ENCODE data around the gene TNS3.

The TNS3 gene

GRCh38 chr7:47428052-47428767, 153.7 kb downstream of the TNS3 start:
- DNase-seq (ENCODE audit: low spot score): no peak

DNA sequence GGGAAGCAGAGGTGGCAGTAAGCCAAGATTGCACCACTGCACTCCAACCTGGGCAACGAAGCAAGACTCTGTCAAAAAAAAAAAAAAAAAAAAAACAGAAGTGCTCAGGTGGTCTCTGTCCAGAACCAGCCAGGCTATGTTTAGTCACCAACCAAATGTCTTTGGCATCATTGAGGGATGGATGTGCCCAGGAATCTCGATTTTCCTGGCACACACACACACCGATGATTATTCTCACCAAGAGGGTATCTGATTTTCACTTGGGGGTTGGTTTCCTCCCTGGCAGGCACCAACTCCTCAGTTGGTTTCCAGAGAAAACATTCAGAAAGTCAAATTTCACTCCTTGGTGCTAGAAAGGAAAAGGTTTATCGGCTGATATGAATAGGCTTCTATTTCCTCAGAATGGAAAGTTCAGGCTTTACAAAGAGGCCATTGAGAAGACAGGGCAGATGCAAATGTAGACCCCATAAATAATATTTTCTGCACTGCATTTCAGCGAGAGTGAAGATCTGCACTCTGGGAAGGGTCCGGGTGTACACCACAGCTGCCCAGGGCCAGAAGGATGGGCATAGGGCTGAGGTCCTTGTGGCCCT, 154.8 kb downstream of the TNS3 start:
- no peak for DNase-seq (ENCODE audit: low spot score)

- no peak for DNase-seq (ENCODE audit: low spot score)
These were observed 157.4 kb downstream of the TNS3 start for GRCh38 chr7:47424523-47424922.

DNA sequence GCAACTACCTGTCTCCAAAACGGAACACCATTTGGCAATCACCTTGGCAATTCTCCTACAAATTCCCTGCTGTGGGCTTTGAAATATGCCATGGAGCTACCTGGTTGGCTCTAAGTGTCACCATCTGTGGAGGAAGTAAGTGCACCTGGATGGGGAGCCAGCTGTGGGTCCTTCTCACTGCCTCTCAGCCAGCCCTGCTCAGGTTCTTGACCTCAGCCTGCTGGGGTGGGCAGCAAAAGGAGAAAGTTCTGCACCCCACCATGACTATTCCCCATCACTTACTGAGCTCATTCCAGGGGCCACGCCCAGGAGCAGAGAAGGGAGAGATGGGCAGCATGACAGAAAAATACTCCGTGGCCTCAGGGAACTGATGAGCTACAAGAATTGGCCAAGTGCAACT, 158.7 kb downstream of the TNS3 start:
- no peak for DNase-seq (ENCODE audit: low spot score)

GRCh38 chr7:47422611-47423010, 159.3 kb downstream of the TNS3 start:
- DNase-seq (ENCODE audit: low spot score): no peak

GRCh38 chr7:47421456-47421855, 160.5 kb downstream of the TNS3 start:
- DNase-seq (ENCODE audit: low spot score): no peak

GRCh38 chr7:47420122-47420780, 161.7 kb downstream of the TNS3 start:
- no peak for DNase-seq (ENCODE audit: low spot score)

DNA sequence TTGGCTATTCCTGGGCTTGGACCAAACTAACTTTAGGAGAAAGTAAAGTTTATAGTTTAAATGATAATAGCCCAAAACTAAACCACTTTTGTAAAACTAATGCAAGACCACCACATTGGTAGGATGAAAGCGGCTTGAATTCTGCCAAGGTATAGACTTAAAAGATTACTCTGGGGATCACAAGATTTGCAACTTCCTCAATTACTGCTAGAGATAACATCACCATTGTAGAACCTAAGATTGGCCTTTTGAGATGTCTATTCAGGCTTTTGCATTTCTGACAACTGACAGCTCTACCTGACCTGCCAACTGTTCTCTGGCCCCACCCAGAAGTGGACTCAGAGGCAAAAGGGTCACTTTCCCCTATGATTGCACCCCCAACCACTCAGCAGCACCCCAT, 162.4 kb downstream of the TNS3 start:
- no peak for DNase-seq (ENCODE audit: low spot score)

GRCh38 chr7:47418601-47419309, 163.2 kb downstream of the TNS3 start:
- peak; percentile 36 for DNase-seq (ENCODE audit: low spot score)

DNA sequence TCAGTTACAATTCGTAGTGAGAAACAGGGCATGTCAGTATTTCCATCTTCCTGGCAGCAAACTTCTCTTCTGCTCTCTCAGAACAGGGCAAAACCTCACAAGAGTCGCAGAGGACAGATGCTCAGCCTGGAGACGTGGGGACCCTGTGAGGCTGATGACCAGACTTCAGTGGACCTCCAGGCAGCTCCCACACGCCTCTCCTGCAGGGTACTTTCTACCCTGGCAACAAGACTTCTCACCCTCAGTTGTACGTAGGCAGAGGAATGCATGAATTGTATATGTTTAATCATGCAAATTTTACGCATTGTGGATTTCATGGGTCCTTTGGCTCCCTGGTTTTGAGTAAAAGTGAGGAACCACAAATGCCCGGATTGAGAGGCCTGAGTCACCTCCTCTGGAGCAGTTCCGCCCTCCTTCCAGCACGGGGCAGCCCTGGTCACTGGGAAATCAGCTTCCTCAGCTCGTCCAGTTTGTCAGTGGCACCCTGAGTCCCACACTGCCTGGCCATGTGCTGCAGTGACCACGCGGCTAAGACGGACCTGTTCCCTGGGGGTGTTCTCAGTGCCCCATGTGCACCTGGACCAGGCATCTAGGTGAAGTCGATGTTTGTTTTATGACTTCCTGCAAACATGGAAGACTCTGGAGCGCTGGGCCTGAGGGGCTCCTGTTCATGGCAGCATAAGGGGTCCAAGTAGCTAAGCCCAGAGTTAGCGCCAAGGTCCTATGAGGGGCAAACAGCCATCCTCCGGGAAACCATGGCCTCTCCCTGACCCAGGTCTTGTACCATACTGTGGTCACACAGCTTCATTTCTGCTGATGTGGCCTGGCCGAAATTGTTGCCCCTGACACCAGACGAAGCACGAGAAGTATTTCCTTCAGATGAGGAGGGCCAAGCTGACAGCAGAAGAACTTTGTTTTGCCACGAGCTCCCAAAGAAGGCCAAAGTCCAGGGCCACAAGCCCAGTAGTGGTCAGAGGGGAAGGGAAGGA, 165.1 kb downstream of the TNS3 start:
- DNase-seq (ENCODE audit: low spot score): no peak

GRCh38 chr7:47415318-47416212, 166.3 kb downstream of the TNS3 start:
- no peak for DNase-seq (ENCODE audit: low spot score)

DNA sequence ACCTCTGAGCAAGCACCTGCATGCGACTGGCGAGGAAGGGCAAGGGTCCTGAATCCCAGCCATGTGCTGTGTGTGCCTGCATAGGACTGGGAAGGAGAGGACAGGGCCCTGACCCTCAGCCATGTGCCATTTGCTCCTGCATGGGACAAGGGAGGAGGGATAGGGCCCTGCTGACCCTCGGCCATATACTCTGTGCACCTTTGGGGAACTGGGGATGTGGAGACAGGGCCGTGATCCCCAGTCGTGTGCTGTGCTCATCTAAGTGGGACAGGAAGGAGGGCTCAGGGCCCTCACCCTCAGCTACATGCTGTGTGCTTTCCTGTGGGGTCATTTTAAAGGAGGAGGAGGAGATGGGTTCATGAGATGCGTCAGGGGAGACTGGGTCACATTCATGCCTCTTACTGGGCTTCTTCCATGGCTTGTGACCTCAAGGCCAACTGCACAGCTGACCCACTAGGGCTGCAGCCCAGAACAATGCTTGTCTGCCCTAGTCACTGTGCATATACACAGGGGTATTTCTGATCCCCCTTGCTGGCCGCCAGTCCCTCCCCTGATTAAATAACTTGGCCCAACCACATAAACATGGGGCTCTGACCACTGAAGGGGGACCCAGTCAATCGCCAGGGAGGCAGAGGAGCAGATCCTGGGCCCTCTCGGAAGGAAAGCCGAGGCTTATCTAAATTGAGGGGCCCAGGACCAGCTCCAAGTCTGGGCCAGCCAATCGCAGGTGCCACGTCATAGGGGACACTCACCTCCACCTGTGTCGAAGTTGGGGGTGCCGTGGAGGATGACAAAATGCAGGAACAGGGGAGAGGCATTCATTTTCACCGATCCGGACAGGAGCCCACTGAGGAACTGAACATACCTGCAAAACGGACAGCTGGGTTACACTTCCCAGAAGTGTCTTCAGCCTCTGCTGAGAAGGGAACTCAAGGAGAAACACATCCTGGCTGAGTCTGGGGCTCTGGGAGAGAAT, 167.3 kb downstream of the TNS3 start:
- DNase-seq (ENCODE audit: low spot score): no peak

DNA sequence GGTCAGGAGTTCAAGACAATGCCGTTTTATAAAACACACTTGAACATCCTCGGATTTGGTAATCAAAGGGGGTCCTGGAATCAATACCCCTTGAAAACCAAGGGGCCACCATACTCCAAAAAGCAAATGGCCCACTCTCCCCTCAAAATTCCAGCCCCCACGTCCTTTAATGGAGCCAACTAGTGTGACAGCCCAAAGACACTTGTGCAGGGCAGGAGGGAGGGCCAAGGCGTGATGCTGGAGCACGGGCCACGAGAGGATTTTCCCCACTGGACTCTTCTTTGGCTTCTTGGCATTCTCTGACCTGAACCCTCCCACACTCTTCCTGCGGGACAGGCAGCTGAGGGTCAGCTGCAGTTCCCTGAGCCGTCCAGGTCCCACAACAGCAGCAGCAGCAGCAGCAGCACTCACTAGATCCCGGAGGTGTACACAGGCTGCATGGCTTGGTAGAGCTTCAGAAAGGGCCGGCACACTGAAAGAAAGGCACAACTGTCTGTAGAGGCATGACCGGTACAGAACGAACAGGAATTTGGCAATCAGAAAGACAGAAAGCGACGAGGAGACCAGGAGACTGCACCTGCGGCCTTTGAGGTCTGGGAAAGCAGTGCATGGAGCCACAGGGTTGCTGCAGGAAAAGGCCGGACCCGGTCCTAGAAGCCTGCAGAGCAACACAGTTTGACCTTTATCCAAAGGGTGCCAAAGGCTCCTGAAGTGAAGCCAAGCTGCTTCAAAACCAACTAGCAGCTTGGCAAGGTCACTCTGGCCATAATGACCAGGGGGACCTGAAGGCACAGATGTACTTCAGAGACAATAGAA, 168.2 kb downstream of the TNS3 start:
- DNase-seq (ENCODE audit: low spot score): no peak

- DNase-seq (ENCODE audit: low spot score): no peak
These were observed 170.0 kb downstream of the TNS3 start for GRCh38 chr7:47411901-47412300.

DNA sequence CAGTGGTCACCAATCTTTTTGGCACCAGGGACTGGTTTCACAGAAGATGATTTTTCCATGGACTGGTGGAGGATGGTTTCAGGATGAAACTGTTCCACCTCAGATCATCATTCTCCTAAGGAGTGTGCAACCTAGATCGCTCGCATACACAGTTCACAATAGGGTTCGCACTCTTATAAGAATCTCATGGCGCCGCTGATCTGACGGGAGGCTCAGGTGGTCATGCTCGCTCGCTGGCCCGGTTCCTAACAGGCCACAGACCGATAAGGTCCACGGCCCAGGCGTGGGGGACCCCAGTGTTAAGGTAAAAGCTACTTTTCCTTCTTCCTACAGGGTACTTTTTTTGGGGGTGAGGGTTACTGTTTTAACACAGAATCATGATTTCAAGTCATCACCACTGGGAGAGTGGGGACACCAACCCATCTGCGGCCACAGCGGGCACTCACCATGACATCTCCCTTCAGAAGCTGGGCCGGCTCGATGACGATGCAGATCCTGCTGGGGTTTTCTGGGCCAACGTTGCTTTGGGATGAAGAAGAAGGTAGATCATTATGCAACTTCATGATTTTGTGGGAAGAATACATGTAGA, 170.5 kb downstream of the TNS3 start:
- no peak for DNase-seq (ENCODE audit: low spot score)

DNA sequence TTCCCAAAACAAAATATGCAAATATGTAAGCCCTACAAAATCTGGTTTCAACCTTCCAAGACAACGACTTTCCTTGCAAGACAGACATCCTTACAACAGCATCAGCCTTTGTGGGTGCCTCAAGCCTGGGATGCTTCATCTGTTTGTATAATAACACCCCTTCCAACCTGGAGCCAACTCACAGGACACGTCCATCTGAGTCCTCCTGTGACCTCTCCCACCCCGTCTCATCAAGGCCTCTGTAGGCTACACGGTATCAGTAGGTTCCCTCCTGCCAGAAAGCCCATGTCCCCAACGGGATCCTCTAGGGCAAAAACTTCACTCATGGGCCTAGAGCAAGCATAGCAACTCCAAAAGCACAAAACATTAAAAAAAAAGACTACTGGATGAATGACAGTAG, 173.2 kb downstream of the TNS3 start:
- DNase-seq (ENCODE audit: low spot score): no peak

- no peak for DNase-seq (ENCODE audit: low spot score)
These were observed 173.9 kb downstream of the TNS3 start for GRCh38 chr7:47407821-47408674.
